Neural progenitor cell (in vitro differentiated cells): ENCODE data around the gene CEP164.

Experiments
- EZH2 ChIP-seq: fragments of 200-600 bp; sonication (generic); IDR thresholded peaks from 2 replicates; pipeline ENCODE4 v1.6.1; 2017; ENCODE audit warnings: antibody characterized with exemption, mild to moderate bottlenecking, moderate library complexity
- EZH2phosphoT487 ChIP-seq: fragments of 200-600 bp; sonication (generic); IDR thresholded peaks from 2 replicates; pipeline ENCODE4 v1.6.1; 2017; ENCODE audit warnings: antibody characterized with exemption

- TF ChIP-seq EZH2phosphoT487 (no peak), EZH2 (no peak)
These were observed at the start of gene CEP164 for GRCh38 chr11:117327567-117328374.
